ENCODE data around the gene GABRQ.

The GABRQ gene

DNA sequence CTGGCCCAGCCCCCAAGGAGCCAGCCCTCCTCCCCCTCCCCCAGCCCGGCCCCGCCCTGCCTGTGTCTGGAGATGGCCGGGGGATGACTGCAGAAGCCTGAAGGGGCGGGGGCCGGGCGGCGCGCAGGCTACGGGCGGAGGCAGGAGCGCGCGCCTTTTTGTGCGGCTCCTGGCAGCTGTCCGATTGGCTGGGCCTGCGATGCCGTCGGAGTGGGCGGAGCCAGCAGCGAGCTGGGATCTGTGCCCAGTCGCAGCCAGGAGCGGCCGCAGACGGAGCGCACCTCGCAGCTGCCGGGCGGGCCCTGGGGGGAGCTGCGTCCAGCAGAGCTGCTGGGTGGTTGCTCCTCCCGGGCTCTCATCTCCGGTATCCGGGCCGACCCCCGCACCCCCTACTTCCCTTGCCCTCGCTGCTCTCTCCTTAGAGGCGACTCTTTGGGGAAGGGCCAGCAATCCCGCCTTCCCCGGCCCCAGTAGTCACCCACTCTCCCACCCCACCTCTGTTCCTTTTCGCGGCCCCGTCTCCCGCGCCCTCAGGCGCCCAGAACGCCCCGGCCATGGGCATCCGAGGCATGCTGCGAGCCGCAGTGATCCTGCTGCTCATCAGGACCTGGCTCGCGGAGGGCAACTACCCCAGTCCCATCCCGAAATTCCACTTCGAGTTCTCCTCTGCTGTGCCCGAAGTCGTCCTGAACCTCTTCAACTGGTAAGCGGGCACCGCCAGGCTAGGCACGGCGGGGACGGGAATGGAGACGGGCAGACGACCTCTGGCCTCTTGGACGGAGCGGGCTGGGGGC, at the start of gene GABRQ:
GABRQ (plus strand) TSS at position 247 of the 794 bp plus-strand sequence; CDS start at position 555, 308 bp downstream.
- no peak for DNase-seq

DNA sequence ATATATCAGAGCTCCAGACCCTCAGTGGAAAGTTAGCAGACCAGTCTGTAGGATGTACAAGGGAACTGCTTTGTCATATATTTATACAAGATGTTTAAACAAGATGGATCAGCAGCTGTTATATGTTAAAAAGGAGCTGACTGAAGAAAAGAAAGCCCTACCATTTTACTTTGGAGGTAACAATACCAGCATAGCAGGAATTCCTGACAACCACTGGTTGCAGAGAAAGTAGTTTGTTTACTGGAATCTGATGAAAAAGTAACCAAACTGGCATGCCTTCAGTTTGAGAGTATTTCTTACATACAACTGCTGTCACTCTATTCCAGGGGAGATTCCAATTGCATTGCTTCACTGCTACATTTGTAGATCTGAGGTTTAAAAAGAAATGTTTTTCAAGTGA, 49.5 kb upstream of the GABRQ start:
- no peak for DNase-seq

DNA sequence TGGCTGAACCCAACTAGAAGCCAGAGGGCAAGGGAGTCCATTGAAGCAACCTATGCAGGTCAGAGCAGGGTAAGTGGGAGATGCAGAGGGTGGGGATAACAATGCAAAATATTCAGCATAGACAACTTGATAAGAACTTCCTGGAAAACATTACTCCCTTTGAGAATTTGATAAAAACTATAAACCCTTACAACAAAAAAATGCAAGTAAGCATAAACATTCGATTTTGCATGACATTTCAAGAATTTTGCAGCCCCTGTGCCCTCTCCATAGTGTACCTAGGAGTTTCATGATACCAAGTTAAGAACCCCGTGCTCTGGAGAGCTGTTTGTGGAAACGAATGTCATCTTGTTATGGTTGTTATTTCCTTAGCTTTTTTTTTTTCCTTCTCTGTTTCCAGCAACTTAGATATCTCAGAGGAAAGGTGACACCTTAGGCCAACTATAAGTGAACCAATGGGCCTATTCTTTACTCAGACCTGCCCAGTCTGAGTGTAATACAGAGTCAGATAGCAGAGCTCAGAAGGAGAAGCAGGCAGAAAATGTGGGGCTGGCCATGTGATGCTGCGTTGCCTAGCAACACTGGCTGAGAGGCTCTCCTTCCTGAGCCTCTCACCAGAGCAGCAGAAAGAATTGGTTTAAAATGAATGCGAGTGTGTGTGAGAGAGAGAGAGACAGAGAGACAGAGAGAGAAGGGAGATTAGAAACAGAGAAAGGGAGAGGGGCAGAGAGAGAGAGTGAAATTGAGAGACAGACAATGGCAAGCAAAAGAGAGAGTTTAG, 36.7 kb upstream of the GABRQ start:
- no peak for DNase-seq

DNA sequence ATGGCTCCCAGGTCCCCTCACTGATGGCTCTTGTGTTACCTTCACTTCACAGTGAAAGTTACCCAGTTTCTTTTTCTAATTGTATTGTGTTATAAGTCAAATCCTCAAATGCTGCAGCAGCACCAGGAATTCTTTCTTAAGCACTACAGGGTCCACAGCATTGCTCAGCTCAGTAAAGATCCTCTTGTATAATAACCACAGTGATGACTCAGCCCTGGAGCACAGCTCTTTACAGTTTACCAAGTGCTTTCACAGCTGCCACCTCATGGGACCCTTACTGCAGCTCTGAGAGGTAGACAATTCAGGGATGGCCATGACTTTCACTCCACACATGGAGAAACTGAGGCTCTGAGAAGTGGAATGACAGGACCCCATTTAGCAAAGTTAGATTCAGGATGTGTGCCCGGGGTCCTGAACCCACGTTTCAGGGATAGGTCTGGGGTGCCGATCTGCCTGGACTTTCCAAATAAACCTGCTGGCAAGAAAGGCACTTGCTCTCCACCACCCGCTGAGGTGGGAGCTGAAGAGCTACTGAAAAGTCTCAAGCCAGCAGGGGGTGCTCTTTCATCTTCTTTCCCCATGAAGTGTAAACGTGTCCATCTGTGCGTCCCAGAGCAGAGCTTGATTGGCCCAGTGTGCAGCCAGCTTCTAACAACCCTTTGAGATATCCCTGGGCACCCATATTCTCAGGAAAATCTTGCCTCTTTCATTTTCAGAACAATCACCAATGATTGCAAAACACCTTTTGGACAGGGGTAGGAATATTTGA, 35.7 kb upstream of the GABRQ start:
- peak; percentile 16 for DNase-seq

DNA sequence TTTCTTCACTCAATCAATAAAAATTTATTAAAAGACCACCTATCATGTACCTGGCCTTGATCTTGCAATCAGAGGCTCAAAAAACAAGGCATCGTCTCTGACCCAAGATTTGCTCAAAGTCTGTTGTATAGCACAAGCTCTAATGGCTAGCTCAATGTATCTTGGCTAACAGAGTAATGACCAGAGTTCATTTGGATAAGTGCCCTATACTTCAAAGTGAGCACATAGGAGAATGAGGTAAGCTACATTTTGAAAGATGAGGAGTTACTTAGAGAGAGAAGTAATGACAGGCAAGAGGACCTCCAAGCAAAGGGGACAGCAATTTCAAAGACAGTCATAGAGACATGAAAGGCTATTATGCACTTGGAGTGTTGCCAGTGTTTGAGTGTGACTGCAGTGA, 22.9 kb upstream of the GABRQ start:
- no peak for DNase-seq

DNA sequence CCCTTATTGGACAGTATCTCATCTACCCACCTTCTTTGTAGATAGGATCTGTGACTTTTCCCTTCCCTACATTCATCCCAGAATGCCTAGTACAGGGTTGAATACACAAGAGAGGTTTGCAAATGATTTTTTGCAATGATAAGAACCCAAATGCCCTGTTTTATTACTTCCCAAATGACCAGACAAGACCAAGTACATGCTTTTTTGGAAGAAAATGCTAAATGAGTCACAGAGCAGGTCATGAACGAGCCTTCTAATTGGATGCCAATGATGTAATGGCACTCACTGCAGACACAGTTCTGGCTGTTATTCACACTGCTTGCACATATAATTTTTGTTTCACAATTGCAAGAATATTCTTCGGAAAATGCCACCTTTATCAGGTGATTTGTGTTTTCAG, 17.8 kb upstream of the GABRQ start:
- DNase-seq = no peak

DNA sequence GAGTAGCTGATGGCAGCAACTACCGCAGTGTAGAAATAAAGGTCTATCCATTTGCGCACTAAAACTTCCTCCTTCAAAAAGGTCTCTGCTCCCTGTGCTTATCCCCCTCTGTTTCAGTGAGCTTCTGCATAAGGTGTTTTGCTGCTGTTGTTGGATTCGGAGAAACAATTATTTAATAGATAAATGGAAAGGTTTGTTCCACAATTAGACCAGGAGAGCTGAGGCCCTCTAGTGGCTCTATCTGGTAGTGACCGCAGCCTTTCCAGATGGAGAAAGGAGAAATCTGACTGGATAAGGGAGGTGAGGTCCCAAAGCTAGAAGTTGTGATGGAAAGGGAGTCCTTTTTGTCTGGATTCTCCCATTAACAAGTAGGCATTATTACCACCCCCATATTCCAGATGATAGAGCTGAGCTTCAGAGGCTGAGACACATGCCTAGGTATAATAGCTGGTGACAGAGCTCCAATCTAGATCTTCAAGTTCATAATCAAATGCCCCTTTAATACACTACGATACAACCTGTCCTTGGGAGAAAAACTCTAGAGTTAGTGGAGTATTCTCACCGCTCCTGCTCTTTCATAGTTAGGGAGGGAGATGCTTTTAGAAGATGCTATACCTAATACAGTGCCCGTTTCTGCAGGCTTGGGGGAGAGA, 5.1 kb upstream of the GABRQ start:
- DNase-seq = peak; percentile 50

DNA sequence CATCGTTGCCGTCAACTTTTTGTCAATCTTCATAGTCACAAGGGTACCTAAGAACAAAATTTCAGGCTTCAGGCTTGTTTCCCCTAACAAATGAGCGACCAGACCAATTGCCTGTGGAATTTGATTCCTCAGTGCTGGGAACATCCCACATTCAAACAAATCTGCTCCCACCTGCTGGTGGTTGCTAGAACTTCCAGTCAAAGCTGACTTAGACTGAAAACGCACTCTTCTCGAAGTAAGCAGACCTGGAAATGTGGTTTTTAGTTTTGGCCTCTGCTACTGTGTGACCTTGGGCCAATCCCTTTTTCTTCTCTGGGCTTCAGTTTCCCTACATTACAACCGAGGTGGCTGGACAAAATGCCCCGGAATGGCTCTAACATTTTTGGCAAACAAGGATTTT, 1.8 kb upstream of the GABRQ start:
- no peak for DNase-seq

DNA sequence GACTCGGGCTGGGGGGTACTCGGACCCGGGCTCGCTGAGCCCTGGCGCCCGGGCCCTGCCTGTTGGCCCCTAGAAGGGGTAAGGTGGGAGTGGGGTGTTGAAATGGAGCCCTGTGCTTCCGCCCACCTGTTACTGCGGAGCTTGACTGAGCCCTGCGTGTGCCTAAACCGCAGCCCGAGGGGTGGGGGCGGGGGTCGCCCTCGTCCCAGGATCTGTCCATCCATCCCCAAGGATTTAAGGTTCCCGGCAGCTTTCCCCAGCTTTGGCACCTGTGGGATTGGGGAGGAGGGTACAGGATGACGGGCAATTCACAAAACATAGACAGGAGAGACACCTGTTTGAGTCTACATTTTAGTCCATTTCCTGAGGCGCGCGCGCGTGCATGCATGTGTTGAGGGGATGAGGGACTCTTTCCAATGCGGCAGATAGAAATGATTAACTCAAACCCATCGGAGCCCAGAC, 779 bp downstream of the GABRQ start:
- DNase-seq = no peak

DNA sequence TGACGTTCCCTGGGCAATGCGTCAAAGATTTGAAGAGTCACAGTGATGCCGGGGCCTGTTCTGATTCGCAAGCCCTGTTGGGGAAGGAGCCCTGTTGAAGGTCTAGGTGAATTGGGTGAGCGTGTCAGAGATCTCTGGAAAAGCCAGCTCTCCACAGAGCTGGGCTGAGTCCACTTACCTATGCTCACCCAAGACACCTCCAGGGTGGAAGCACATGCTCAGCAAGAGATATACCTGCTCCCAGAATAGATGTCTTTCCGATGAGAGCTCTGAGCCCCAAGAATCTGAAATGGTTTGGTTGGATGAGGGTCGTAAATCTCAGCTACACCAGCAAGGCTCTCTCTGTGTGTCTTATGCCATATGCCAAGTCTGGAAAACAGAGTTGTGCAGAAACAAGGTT, 1.7 kb downstream of the GABRQ start:
- no peak for DNase-seq

DNA sequence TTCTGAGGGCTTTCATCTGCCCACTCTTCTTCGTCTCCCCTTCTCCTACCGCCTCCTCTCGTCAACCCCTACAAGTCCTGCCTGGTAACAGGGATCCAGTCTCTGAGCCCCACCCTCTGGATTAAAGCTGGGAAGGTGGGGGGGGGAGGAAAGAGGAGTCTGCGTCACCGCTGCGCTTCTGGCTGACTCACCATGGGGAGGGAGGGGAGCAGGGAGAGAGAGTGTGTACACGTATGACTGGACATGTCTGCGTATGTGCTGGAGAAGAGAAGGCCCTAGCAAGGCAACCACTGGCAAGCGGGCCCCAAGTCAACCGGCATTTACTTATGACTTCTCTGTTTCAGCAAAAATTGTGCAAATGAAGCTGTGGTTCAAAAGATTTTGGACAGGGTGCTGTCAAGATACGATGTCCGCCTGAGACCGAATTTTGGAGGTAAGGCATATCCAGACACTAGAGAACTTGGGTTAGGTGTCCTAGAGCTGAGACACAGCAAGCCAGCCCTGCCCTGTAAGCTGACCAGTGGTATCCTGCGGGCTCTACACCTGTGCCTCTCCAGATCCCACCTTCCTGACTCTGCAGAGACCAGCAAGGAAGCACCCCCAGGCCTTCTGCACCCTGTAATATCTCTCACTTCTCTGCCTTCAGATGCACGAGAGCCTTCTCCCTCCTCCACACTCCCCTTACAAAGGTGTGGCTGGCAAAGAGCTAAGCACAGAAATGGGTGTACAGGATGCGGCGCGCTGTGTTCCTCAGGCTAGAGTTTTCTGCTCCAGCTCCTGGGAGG, 2.5 kb downstream of the GABRQ start:
- DNase-seq = no peak

DNA sequence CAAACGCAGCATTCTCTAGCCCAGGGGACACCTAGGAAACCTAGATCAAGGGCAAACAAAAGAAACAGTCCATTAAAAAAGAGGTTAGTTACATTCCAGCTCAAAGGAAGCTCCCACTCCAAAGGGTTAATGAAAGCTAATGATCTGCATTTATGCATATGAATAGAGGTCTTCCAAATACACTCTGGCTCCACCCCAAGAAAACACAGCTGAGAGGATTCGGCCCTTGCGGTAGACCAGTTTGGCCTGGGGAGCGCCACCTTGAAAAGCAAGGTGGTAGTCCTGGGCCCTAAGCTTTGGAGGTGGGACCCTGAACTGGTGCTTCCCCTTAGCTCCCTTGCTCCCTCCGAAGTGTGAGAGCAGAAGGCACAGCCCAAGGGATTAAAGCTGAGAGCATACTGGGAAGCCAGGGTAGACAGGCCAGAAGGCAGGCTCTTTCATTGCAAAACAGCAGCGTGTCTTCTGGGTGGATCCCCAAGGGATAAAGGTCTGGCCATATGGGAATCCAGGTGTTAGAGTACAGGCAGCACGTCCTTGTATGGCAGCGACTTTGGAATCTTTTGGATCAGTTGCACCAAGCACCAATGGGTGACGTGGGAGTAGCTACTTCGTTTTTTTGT, 3.7 kb downstream of the GABRQ start:
- DNase-seq = no peak

DNA sequence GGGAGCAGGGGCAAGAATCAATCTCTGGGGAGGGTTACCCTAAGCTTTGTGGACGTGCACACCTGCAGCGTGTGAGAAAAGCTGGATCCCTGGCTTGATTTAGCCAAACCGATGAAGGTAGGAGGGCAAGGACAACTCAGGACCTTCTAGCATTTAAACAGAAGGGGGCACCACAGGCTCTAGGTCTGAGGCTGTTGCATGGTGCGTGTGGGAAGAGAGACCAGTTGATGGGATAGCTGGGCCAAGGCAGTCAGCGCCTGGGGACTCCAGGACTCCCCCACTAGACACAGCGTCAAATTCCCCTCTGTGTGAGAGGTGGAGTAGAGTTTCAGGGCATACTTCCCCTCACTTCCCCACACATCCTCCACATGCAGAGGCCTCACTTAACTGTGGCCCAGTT, 4.3 kb downstream of the GABRQ start:
- DNase-seq = no peak

DNA sequence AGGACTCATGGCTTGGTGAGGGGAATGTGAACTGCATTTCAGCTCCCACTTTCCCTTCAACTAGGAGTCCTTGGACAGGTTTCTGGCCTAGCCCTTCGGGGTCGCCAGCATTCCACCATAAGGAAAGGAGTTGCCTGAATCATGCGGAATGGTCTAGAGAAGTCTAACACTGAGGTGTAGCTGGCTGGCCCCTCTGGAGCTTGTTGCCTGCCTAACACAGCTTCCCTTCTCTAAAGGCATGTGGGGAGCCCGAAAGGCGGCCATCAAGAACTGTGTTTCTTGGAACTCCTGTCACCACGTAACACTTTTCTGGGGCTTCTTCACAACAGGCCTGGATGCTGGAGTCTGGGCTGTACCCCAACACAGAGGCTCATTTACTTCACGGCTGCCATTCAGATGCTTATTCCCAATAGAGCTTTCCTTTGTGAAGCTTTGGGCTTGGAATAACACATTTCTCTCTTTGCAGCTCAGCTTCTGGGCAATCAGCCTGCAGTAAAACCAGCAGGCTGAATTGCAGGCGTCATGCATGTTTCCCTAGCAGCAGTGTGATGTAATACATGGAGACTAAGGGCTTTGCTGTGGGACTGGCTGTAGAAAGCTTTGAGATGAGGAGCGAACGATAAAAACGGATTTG, 5.4 kb downstream of the GABRQ start:
- no peak for DNase-seq

DNA sequence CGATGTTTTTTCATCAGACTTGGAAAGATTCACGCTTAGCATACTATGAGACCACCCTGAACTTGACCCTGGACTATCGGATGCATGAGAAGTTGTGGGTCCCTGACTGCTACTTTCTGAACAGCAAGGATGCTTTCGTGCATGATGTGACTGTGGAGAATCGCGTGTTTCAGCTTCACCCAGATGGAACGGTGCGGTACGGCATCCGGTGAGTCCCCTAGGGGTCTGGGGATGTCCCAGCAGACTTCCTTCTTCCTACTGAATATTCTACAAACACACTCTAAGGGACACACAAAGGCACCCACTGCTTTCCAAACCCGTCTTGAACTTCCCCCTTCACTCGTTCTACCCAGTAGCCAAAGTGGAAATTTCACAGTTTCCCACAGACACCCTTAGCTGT, 9.3 kb downstream of the GABRQ start:
- DNase-seq = no peak

DNA sequence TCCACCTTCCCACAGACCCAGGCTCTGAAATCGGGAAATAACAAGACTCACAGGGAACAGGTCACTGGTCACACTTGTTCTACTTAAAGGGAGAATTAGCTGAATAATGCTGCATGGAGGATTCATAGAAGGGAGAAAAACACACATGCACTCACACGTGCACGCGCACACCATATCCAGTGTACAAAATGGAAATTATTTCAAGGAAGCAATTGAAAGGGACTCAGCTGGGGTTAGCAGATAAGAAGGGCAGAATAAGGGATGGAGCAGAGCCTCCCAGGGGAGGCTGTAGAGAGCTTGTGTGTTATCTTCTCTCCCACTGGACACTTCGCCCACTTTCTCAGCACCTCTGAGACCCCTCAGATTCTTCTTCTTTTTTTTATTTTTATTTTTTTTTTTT, 10.3 kb downstream of the GABRQ start:
- no peak for DNase-seq

DNA sequence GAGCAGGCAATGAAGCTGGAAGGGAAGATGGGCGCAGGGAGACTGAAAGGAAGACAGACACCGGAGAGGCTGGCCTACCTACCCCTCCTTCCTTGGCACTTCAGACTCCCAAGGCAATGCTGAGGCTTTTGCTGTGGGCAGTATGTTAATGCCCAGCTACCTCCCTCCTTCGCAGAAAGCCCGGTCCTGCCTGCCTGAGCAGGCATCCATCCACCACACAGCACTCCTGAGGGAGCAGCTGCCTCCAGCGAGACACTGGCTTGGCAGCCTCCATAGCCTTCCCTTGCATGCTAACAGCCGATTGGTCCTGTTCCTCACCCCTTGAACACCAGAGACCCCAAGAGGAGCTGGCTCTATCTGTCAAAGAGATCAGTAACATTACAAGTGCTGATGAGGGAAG, 14.4 kb downstream of the GABRQ start:
- DNase-seq = no peak

DNA sequence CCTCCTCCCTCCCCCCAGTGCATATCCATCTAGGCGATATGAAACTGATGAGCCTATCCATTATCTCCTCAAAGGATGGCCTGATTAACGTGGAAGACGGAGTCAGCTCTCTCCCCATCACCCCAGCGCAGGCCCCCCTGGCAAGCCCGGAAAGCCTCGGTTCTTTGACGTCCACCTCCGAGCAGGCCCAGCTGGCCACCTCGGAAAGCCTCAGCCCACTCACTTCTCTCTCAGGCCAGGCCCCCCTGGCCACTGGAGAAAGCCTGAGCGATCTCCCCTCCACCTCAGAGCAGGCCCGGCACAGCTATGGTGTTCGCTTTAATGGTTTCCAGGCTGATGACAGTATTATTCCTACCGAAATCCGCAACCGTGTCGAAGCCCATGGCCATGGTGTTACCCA, 14.8 kb downstream of the GABRQ start:
- no peak for DNase-seq

DNA sequence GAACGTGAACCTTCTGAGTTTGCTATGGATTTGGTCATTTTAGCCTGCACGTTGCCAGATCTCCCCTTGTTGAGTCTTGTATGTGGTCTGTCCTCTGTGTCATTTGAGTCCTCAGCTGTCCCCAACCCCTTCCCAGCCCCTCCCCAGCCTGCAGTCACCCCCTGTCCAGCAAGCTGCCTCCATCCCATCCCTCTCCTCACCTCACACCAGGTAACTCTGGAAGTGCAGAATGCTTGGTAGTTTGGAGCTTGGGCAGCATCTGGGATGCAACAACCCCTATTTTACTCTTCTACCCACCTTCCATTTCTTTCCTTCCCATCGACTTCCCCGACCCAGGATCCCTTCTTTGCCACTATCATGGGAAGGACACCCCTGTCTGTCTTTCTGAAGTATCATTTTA, 18.4 kb downstream of the GABRQ start:
- DNase-seq = no peak

DNA sequence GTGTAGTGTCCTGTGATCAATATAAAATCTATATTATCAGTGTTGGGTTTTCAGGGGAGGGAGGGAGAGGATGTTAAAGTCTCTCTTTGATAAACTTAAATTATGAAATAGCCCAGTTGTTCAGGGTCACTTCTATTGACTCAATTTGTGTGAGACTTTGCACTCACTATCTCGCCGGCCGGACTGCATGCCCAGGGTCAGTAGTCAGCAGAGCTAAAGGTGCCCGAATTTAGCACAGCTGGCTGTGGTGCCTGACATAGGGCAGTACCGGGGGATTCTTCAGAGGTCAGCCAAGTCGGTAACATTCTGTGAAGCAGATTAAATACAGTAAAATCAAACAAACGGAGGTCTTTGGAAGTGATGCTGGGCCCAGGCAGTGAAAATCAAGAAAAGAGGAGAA, 19.2 kb downstream of the GABRQ start:
- no peak for DNase-seq

DNA sequence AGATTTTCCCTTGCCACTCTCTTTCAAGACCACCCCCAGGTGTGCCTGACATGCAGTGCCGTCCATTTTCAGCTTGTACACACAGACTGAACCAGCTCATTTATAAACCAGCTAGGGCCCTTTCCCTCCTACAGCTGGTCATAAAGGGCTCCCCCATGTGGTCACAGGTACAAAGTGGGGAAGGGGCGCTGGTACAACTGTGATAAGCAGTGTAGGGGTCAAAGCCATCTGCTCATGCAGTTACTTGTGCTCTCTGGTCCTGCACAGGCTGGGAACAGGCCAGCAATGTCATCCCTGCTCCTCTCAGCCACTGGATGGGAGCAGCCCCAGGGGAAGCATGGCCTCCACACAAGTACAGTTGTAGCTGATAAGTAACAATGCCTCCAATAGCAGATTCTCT, 20.6 kb downstream of the GABRQ start:
- no peak for DNase-seq

All from activated CD4-positive, alpha-beta T cell treated with anti-CD3 and anti-CD28 coated beads, Interleukin-2, amount 50 U/mL, for 16 hours (primary cell).